ENCODE data around the gene CTAGE15. TPM values are rescaled to one million over a fixed set of nuclear protein-coding genes. Genes with fewer than 3 reads are reported as not detected.
"Not testable (repeated sequence)": the region's sequence is repeated elsewhere in the genome, so short reads cannot be mapped to it uniquely, and the experiment has no call there.

CTAGE15 gene
- polyA plus RNA-seq, 1 of the 3 experiments (the other 2 are of a cell fraction): 0.07 TPM

GRCh38 chr7:143588183-143588582 lies 16.6 kb downstream of the CTAGE15 start:
- H3K9me2 ChIP-seq; H3K36me3 ChIP-seq (replicated peaks in 1 of 2; ENCODE audit: control insufficient read depth in 1 of 2, insufficient read depth in 2 of 2, low read length in 1 of 2); H3F3A ChIP-seq (replicated peaks; ENCODE audit: insufficient read depth); H3K4me3 ChIP-seq (ENCODE audit: low read depth in 2 of 2, low read length in 1 of 2); H2AFZ ChIP-seq (ENCODE audit: low read depth); H3K79me2 ChIP-seq (ENCODE audit: insufficient read depth); H3K9ac ChIP-seq; H3K4me2 ChIP-seq; CTCF ChIA-PET; H4K20me1 ChIP-seq (ENCODE audit: insufficient read depth); POLR2A ChIA-PET; H3K4me1 ChIP-seq (ENCODE audit: control insufficient read depth in 1 of 2, insufficient read depth in 2 of 2, low read depth in 1 of 2, low read length in 1 of 2); H3K27ac ChIP-seq (ENCODE audit: low read depth in 2 of 2, low read length in 1 of 2); DNase-seq; H3K27me3 ChIP-seq (ENCODE audit: insufficient read depth); H3K9me3 ChIP-seq: not testable (repeated sequence)
- 39% methylated on average over 3 of the region's 3 CpGs for WGBS (ENCODE audit: low lambda C conversion rate)

GRCh38 chr7:143589897-143590296 lies 18.3 kb downstream of the CTAGE15 start:
- H3K4me3 ChIP-seq (ENCODE audit: low read depth in 2 of 2, low read length in 1 of 2); H4K20me1 ChIP-seq (ENCODE audit: insufficient read depth); POLR2A ChIA-PET; H3K36me3 ChIP-seq (replicated peaks in 1 of 2; ENCODE audit: control insufficient read depth in 1 of 2, insufficient read depth in 2 of 2, low read length in 1 of 2); H3K9ac ChIP-seq; H3K27me3 ChIP-seq (ENCODE audit: insufficient read depth); DNase-seq; H3K27ac ChIP-seq (ENCODE audit: low read depth in 2 of 2, low read length in 1 of 2); H3K9me2 ChIP-seq; H3F3A ChIP-seq (replicated peaks; ENCODE audit: insufficient read depth); H3K9me3 ChIP-seq; CTCF ChIA-PET; H2AFZ ChIP-seq (ENCODE audit: low read depth); H3K79me2 ChIP-seq (ENCODE audit: insufficient read depth); H3K4me2 ChIP-seq; H3K4me1 ChIP-seq (ENCODE audit: control insufficient read depth in 1 of 2, insufficient read depth in 2 of 2, low read depth in 1 of 2, low read length in 1 of 2): not testable (repeated sequence)

- H3K36me3 ChIP-seq (replicated peaks in 1 of 2; ENCODE audit: control insufficient read depth in 1 of 2, insufficient read depth in 2 of 2, low read length in 1 of 2); H3K9me2 ChIP-seq; H3K4me1 ChIP-seq (ENCODE audit: control insufficient read depth in 1 of 2, insufficient read depth in 2 of 2, low read depth in 1 of 2, low read length in 1 of 2); H3K9ac ChIP-seq; H3K27me3 ChIP-seq (ENCODE audit: insufficient read depth); POLR2A ChIA-PET; DNase-seq; H3K9me3 ChIP-seq; H3K27ac ChIP-seq (ENCODE audit: low read depth in 2 of 2, low read length in 1 of 2); H4K20me1 ChIP-seq (ENCODE audit: insufficient read depth); H3K79me2 ChIP-seq (ENCODE audit: insufficient read depth); H3K4me3 ChIP-seq (ENCODE audit: low read depth in 2 of 2, low read length in 1 of 2); CTCF ChIA-PET; H3K4me2 ChIP-seq; H2AFZ ChIP-seq (ENCODE audit: low read depth); H3F3A ChIP-seq (replicated peaks; ENCODE audit: insufficient read depth): not testable (repeated sequence)
- 52% methylated on average over 5 of the region's 11 CpGs for WGBS (ENCODE audit: low lambda C conversion rate)
These were observed 26.5 kb downstream of the CTAGE15 start for GRCh38 chr7:143598086-143598485.

GRCh38 chr7:143603549-143603948 lies 31.9 kb downstream of the CTAGE15 start:
- DNase-seq; H2AFZ ChIP-seq (ENCODE audit: low read depth); H3K9me2 ChIP-seq; H3K79me2 ChIP-seq (ENCODE audit: insufficient read depth); H3K4me3 ChIP-seq (ENCODE audit: low read depth in 2 of 2, low read length in 1 of 2); H3F3A ChIP-seq (replicated peaks; ENCODE audit: insufficient read depth); H3K9me3 ChIP-seq; H4K20me1 ChIP-seq (ENCODE audit: insufficient read depth); CTCF ChIA-PET; H3K36me3 ChIP-seq (replicated peaks in 1 of 2; ENCODE audit: control insufficient read depth in 1 of 2, insufficient read depth in 2 of 2, low read length in 1 of 2); H3K27ac ChIP-seq (ENCODE audit: low read depth in 2 of 2, low read length in 1 of 2); POLR2A ChIA-PET; H3K4me1 ChIP-seq (ENCODE audit: control insufficient read depth in 1 of 2, insufficient read depth in 2 of 2, low read depth in 1 of 2, low read length in 1 of 2); H3K9ac ChIP-seq; H3K4me2 ChIP-seq; H3K27me3 ChIP-seq (ENCODE audit: insufficient read depth): not testable (repeated sequence)
- WGBS (ENCODE audit: low lambda C conversion rate): no CpG with 5 or more reads among the region's 2 CpGs

GRCh38 chr7:143606088-143606487 lies 34.5 kb downstream of the CTAGE15 start:
- DNase-seq; H3K4me1 ChIP-seq (ENCODE audit: control insufficient read depth in 1 of 2, insufficient read depth in 2 of 2, low read depth in 1 of 2, low read length in 1 of 2); H3K9ac ChIP-seq; H3K27me3 ChIP-seq (ENCODE audit: insufficient read depth); H3K4me3 ChIP-seq (ENCODE audit: low read depth in 2 of 2, low read length in 1 of 2); H2AFZ ChIP-seq (ENCODE audit: low read depth); CTCF ChIA-PET; H3K9me3 ChIP-seq; POLR2A ChIA-PET; H3K9me2 ChIP-seq; H4K20me1 ChIP-seq (ENCODE audit: insufficient read depth); H3K79me2 ChIP-seq (ENCODE audit: insufficient read depth); H3F3A ChIP-seq (replicated peaks; ENCODE audit: insufficient read depth); H3K4me2 ChIP-seq; H3K27ac ChIP-seq (ENCODE audit: low read depth in 2 of 2, low read length in 1 of 2); H3K36me3 ChIP-seq (replicated peaks in 1 of 2; ENCODE audit: control insufficient read depth in 1 of 2, insufficient read depth in 2 of 2, low read length in 1 of 2): not testable (repeated sequence)
- WGBS (ENCODE audit: low lambda C conversion rate): no CpG with 5 or more reads among the region's 1 CpG

All from SK-N-SH (cell line).